ENCODE data around the gene MESD. TPM values are rescaled to one million over a fixed set of nuclear protein-coding genes. Genes with fewer than 3 reads are reported as not detected.

The MESD gene
- total RNA-seq, 1 donor from 2014 or later = 25.9 TPM

DNA sequence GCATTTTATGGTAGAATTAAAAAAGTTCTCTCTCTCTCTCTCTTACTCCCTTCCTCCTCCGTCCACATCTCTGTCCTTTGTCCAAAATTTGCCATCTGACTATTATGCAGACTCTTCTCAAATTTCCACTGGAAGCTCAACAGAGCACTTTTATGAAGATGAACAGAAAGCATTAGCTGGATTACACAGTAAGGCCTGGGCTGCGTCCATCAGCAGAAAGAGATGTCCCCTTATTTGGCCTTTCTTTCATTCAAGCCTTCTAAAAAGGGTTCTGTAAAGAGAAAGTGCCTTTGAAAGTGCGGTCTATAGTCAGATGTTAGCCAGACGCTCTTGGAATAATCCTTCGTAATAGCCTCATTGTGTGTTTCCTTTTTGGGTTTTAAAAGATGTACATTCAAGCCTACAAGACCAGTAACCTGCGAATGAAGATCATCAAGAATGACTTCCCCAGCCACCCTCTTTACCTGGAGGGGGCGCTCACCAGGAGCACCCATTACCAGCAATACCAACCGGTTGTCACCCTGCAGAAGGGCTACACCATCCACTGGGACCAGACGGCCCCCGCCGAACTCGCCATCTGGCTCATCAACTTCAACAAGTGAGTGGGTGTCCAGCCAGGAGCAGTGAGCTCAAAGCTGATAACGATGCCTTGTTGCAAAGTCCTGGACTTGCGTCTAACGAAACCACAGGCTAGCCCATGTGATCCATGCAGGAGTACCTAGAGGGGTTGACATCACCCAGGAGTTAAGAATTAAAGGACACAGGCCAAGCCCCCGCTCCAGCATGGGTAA lies 53.1 kb downstream of the MESD start:
- no peak for DNase-seq (ENCODE audit: low read depth)
- TF ChIP-seq, protein P1, sequence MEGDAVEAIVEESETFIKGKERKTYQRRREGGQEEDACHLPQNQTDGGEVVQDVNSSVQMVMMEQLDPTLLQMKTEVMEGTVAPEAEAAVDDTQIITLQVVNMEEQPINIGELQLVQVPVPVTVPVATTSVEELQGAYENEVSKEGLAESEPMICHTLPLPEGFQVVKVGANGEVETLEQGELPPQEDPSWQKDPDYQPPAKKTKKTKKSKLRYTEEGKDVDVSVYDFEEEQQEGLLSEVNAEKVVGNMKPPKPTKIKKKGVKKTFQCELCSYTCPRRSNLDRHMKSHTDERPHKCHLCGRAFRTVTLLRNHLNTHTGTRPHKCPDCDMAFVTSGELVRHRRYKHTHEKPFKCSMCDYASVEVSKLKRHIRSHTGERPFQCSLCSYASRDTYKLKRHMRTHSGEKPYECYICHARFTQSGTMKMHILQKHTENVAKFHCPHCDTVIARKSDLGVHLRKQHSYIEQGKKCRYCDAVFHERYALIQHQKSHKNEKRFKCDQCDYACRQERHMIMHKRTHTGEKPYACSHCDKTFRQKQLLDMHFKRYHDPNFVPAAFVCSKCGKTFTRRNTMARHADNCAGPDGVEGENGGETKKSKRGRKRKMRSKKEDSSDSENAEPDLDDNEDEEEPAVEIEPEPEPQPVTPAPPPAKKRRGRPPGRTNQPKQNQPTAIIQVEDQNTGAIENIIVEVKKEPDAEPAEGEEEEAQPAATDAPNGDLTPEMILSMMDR (IDR thresholded peaks at IDR 0.05; ENCODE audit: insufficient read depth, low read length, poor library complexity, severe bottlenecking) = no peak
- Histone ChIP-seq H3K27me3 (ENCODE audit: control insufficient read depth, insufficient read depth, low read length) (no peaks in the 10 kb centered on the region), H3K36me3 (ENCODE audit: control insufficient read depth, insufficient read depth, low read length) (no peaks in the 10 kb centered on the region), H3K4me3 (ENCODE audit: low read depth, low read length) (no peak overlapping the region)

DNA sequence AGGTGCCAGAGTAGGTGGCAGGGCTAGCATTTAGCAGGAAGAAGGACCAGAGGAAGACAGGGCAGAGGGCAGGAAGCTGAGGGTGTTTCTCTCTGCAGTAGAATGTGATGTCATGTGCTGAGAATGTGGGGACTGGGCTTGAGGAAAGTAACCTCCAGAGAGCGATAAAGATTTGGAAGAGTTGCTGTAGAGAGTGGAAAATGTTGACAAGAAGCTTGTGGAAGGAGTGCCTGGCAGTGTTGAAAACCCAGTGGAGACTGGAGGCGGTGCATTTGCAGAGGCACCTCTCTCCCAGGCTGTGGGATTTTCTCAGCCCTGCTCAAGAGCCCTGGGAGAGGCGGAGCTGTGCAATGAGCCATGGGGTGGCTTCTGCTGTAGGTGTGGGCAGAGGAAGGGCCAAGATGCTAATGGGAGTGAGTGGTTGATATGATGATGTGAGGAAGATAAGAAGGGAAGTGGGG lies 54.8 kb downstream of the MESD start:
- H3K4me3 ChIP-seq (ENCODE audit: low read depth, low read length) = no peak overlapping the region
- H3K27me3 ChIP-seq (ENCODE audit: control insufficient read depth, insufficient read depth, low read length) = no peaks in the 10 kb centered on the region
- TF ChIP-seq, protein P1 (IDR thresholded peaks at IDR 0.05; ENCODE audit: insufficient read depth, low read length, poor library complexity, severe bottlenecking) = no peak
- peak; percentile 23 for DNase-seq (ENCODE audit: low read depth)
- H3K36me3 ChIP-seq (ENCODE audit: control insufficient read depth, insufficient read depth, low read length) = no peaks in the 10 kb centered on the region

DNA sequence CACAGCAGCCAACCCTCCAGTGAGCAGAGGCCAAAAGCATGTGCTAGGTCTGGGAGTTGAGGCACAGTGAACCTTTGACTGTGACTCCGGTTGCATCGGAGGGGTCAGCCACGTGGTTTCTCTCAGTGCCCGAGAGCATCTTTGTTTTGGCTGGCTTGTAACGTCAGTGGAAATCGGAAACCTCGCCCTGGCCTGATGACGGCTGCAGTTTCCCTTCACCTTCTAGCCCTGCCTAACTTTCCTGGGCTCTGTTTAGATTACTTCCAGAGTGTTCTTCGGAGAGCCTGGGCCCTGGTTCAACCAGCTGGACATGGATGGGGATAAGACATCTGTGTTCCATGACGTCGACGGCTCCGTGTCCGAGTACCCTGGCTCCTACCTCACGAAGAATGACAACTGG lies 56.6 kb downstream of the MESD start:
- no peaks in the 10 kb centered on the region for H3K36me3 ChIP-seq (ENCODE audit: control insufficient read depth, insufficient read depth, low read length)
- TF ChIP-seq, protein P1 (IDR thresholded peaks at IDR 0.05; ENCODE audit: insufficient read depth, low read length, poor library complexity, severe bottlenecking) = no peak
- no peak overlapping the region for H3K4me3 ChIP-seq (ENCODE audit: low read depth, low read length)
- H3K27me3 ChIP-seq (ENCODE audit: control insufficient read depth, insufficient read depth, low read length) = no peaks in the 10 kb centered on the region
- DNase-seq (ENCODE audit: low read depth) = no peak

DNA sequence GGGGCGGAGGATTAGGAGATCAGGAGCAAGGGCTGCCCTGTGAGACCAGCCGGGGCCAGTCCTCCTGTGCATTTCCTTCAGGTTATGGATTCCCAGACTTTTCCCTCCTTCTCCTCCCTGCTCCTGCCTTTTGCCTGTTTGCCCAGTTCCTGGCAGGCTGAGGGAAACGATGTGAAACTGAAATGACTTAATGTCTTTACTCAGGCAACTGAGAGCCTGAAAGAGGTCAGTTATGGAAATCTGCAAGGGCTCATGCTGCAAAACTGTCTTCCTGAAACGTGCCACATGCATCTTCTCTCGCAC lies 57.2 kb downstream of the MESD start:
- Histone ChIP-seq H3K36me3 (ENCODE audit: control insufficient read depth, insufficient read depth, low read length) (no peaks in the 10 kb centered on the region), H3K4me3 (ENCODE audit: low read depth, low read length) (no peak overlapping the region), H3K27me3 (ENCODE audit: control insufficient read depth, insufficient read depth, low read length) (no peaks in the 10 kb centered on the region)
- TF ChIP-seq, protein P1 (IDR thresholded peaks at IDR 0.05; ENCODE audit: insufficient read depth, low read length, poor library complexity, severe bottlenecking) = no peak
- DNase-seq (ENCODE audit: low read depth) = no peak

DNA sequence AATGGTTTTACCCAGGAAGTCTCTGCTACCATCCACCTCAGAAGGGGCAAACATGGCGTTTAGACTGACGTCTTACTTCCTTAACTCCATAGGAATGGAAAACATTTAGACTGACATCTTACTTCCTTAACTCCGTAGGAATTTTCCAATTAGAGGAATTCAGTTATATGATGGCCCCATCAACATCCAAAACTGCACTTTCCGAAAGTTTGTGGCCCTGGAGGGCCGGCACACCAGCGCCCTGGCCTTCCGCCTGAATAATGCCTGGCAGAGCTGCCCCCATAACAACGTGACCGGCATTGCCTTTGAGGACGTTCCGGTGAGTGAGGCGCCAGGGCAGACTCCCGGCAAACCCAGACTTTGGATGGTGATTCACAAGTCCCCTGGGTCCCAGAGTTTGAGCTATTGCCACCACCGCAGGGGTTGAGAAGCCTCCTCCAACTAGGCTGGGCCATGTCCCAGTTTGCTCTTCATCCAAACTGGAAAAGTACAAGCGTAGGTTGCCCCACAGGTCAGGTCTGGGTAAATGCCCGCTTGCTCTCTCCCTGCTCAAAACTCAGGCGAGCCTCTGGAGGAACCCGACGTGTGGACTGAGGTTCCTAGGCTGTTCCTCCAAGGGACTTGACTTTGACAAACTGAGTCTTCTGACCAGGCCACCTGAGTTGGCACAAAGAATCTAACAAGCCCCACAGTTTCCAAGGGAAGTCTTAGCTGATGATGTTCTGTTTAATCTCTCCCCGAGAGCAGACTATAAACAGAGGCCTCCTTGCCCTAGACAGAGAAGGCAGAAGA lies 57.7 kb downstream of the MESD start:
- TF ChIP-seq, protein P1 (IDR thresholded peaks at IDR 0.05; ENCODE audit: insufficient read depth, low read length, poor library complexity, severe bottlenecking) = no peak
- no peak overlapping the region for H3K4me3 ChIP-seq (ENCODE audit: low read depth, low read length)
- DNase-seq (ENCODE audit: low read depth) = no peak
- no peaks in the 10 kb centered on the region for H3K27me3 ChIP-seq (ENCODE audit: control insufficient read depth, insufficient read depth, low read length)
- no peaks in the 10 kb centered on the region for H3K36me3 ChIP-seq (ENCODE audit: control insufficient read depth, insufficient read depth, low read length)
